ENCODE measurements around the gene BCAR3. TPM values are rescaled to one million over a fixed set of nuclear protein-coding genes. Genes with fewer than 3 reads are reported as not detected.
A peak's percentile ranks its signal among the peaks of the same experiment; 100 is the strongest.

Gene BCAR3
- total and polyA plus RNA-seq, 2 donors from 2014 or later: 25.4 to 28.4 TPM

GRCh38 chr1:93729502-93729901, 47.9 kb upstream of the BCAR3 start:
- FAIRE-seq: no peak

GRCh38 chr1:93728480-93729131, 47.0 kb upstream of the BCAR3 start:
- H3K9me3 ChIP-seq (ENCODE audit: control insufficient read depth in 2 of 3, insufficient read depth in 1 of 3, low read length in 3 of 3): no peaks in the 10 kb centered on the region
- no peak for DNase-seq
- H3K36me3 ChIP-seq (ENCODE audit: control insufficient read depth in 2 of 3, insufficient read depth in 3 of 3, low read length in 3 of 3): no peaks in the 10 kb centered on the region
- no peak overlapping the region for H3K9ac ChIP-seq (ENCODE audit: low read length in 3 of 3)
- TF ChIP-seq CTCF (IDR thresholded peaks at IDR 0.05; ENCODE audit: borderline replicate concordance, extremely low read depth, insufficient read depth): no peak
- H3K4me1 ChIP-seq (ENCODE audit: control insufficient read depth in 2 of 3, insufficient read depth in 2 of 3, low read depth in 1 of 3, low read length in 3 of 3): no peaks in the 10 kb centered on the region
- no peak overlapping the region for H3K27ac ChIP-seq (ENCODE audit: low read depth in 2 of 2, low read length in 2 of 2)
- intact Hi-C loops (cut with DNase I): no loop called here
- H3K27me3 ChIP-seq (ENCODE audit: control insufficient read depth, insufficient read depth, low read length): no peaks in the 10 kb centered on the region
- FAIRE-seq: no peak
- H3K4me3 ChIP-seq (ENCODE audit: low read length in 3 of 3): no peak overlapping the region

More at GRCh38 chr1:93729502-93729901, 47.9 kb upstream of the BCAR3 start:
- Histone ChIP-seq H3K27ac (ENCODE audit: low read depth in 2 of 2, low read length in 2 of 2) (no peak overlapping the region), H3K9ac (ENCODE audit: low read length in 3 of 3) (no peak overlapping the region), H3K27me3 (ENCODE audit: control insufficient read depth, insufficient read depth, low read length) (no peaks in the 10 kb centered on the region), H3K4me1 (ENCODE audit: control insufficient read depth in 2 of 3, insufficient read depth in 2 of 3, low read depth in 1 of 3, low read length in 3 of 3) (no peaks in the 10 kb centered on the region), H3K4me3 (ENCODE audit: low read length in 3 of 3) (no peak overlapping the region), H3K9me3 (ENCODE audit: control insufficient read depth in 2 of 3, insufficient read depth in 1 of 3, low read length in 3 of 3) (no peaks in the 10 kb centered on the region), H3K36me3 (ENCODE audit: control insufficient read depth in 2 of 3, insufficient read depth in 3 of 3, low read length in 3 of 3) (no peaks in the 10 kb centered on the region)
- TF ChIP-seq CTCF (IDR thresholded peaks at IDR 0.05; ENCODE audit: borderline replicate concordance, extremely low read depth, insufficient read depth): no peak
- intact Hi-C loops (cut with DNase I): no loop called here
- DNase-seq: no peak

- TF ChIP-seq CTCF (IDR thresholded peaks at IDR 0.05; ENCODE audit: borderline replicate concordance, extremely low read depth, insufficient read depth): no peak
- DNase-seq: peak in 1 of 5 donors; percentile 36
- intact Hi-C loops (cut with DNase I): no loop called here
- FAIRE-seq: no peak
- Histone ChIP-seq H3K9me3 (ENCODE audit: control insufficient read depth in 2 of 3, insufficient read depth in 1 of 3, low read length in 3 of 3) (no peaks in the 10 kb centered on the region), H3K9ac (ENCODE audit: low read length in 3 of 3) (no peak overlapping the region), H3K4me3 (ENCODE audit: low read length in 3 of 3) (no peak overlapping the region), H3K27ac (ENCODE audit: low read depth in 2 of 2, low read length in 2 of 2) (no peak overlapping the region), H3K27me3 (ENCODE audit: control insufficient read depth, insufficient read depth, low read length) (no peaks in the 10 kb centered on the region), H3K4me1 (ENCODE audit: control insufficient read depth in 2 of 3, insufficient read depth in 2 of 3, low read depth in 1 of 3, low read length in 3 of 3) (peaks cover 7 to 13% (median 8%) of the 10 kb centered on the region in 3 donors), H3K36me3 (ENCODE audit: control insufficient read depth in 2 of 3, insufficient read depth in 3 of 3, low read length in 3 of 3) (no peaks in the 10 kb centered on the region)
Measured at GRCh38 chr1:93723733-93724270, 42.2 kb upstream of the BCAR3 start.

All from kidney (tissue), 14 donors.